ENCODE results near the gene TIMM44.
A peak's percentile ranks its signal among the peaks of the same experiment; 100 is the strongest.

The TIMM44 gene

GRCh38 chr19:7917267-7918061, 26.0 kb downstream of the TIMM44 start:
- ChIA-PET CTCF (interaction anchor here (0.5 kb wide), 1 partner anchor 11 kb away, joined by 9 read pairs; no protein-coding TSS in a partner anchor), POLR2A (ENCODE audit: low non-redundant PET) (no interaction called here)
- peak overlapping the region; percentile 70 for H3K27ac ChIP-seq
- no peak for DNase-seq (ENCODE audit: low spot score)
- peak; percentile 82 for TF ChIP-seq CTCF (conservative IDR thresholded peaks at IDR 0.05; ENCODE audit: low read depth)

- no peak for TF ChIP-seq CTCF (conservative IDR thresholded peaks at IDR 0.05; ENCODE audit: low read depth)
- H3K27ac ChIP-seq, result peak overlapping the region; percentile 70
- DNase-seq (ENCODE audit: low spot score), result no peak
- POLR2A ChIA-PET (ENCODE audit: low non-redundant PET), result no interaction called here
- CTCF ChIA-PET, result no interaction called here
Measured at GRCh38 chr19:7916955-7917266, 26.6 kb downstream of the TIMM44 start.

- POLR2A ChIA-PET (ENCODE audit: low non-redundant PET), result interaction anchor here (0.6 kb wide), 2 partner anchors 12 to 13 kb away, joined by 3 to 4 read pairs; partner anchors contain the start of gene MAP2K7
- peak overlapping the region; percentile 70 for H3K27ac ChIP-seq
- CTCF ChIA-PET, result interaction anchor here (0.6 kb wide), 2 partner anchors 38 to 116 kb away, joined by 3 to 5 read pairs; no protein-coding TSS in a partner anchor
- TF ChIP-seq CTCF (conservative IDR thresholded peaks at IDR 0.05; ENCODE audit: low read depth), result peak; percentile 12; the same call in 1 of the 2 replicates
- DNase-seq (ENCODE audit: low spot score), result no peak
Measured at GRCh38 chr19:7916103-7916954, 27.1 kb downstream of the TIMM44 start.

GRCh38 chr19:7915250-7916102, 28.0 kb downstream of the TIMM44 start:
- peak overlapping the region; percentile 70; the same call in 1 of the 2 replicates for H3K27ac ChIP-seq
- ChIA-PET CTCF (interaction anchor here (0.6 kb wide), 1 partner anchor 37 kb away, joined by 3 read pairs; no protein-coding TSS in a partner anchor), POLR2A (ENCODE audit: low non-redundant PET) (interaction anchor here (0.6 kb wide), 2 partner anchors 12 to 13 kb away, joined by 3 to 4 read pairs; partner anchors contain the start of gene MAP2K7)
- TF ChIP-seq CTCF (conservative IDR thresholded peaks at IDR 0.05; ENCODE audit: low read depth), result no peak
- no peak for DNase-seq (ENCODE audit: low spot score)

GRCh38 chr19:7914598-7915045, 28.8 kb downstream of the TIMM44 start, which contains the start of gene TGFBR3L:
TGFBR3L (plus strand) TSS chr19:7914830.
- DNase-seq (ENCODE audit: low spot score), result no peak
- ChIA-PET CTCF (no interaction called here), POLR2A (ENCODE audit: low non-redundant PET) (no interaction called here)
- H3K27ac ChIP-seq, result peak within 1 kb of the TSS; percentile 24
- TF ChIP-seq CTCF (conservative IDR thresholded peaks at IDR 0.05; ENCODE audit: low read depth), result no peak
